ENCODE results near the gene IL21R. TPM values are rescaled to one million over a fixed set of nuclear protein-coding genes. Genes with fewer than 3 reads are reported as not detected.

IL21R gene
- total RNA-seq, 3 donors from 2014 or later (not counting 1 experiment from before 2014, with no cell fraction given): 24.3 to 45.7 (median 26.5) TPM

DNA sequence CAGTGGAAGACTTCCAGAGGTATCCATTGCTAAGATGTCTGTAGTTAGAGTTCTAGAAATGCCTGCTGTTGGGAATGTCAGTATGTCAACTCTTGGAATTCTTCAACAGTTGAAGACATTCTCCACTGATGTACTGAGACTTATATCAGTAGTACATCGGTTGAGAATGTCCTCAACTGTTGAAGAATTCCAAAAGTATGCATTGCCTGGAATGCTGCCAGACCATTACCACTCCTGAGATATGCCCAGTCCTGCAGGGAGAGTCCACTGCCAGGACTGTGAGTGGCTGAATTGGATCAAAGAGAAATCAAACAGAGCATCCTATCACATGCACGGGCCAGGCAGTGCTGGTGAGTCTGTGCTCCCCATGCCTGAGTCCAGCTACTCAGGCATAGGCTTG is 42.0 kb downstream of the IL21R start:
- Histone ChIP-seq H3K4me1 (ENCODE audit: control insufficient read depth, insufficient read depth, low read length) (peaks cover 62% of the 10 kb centered on the region), H3K4me3 (ENCODE audit: low read length) (no peak overlapping the region), H3K36me3 (ENCODE audit: control insufficient read depth, insufficient read depth, low read length) (peaks cover 74% of the 10 kb centered on the region), H3K27ac (ENCODE audit: low read length) (no peak overlapping the region), H3K9me3 (ENCODE audit: control insufficient read depth, insufficient read depth, low read length) (peaks cover 3% of the 10 kb centered on the region), H3K27me3 (ENCODE audit: control insufficient read depth, insufficient read depth, low read length) (no peaks in the 10 kb centered on the region)
- no peaks in the 10 kb centered on the region for H3K27me3 Mint-ChIP-seq (ENCODE audit: low read depth in 2 of 2)
- WGBS (ENCODE audit: insufficient coverage): 97% methylated on average over 2 of the region's 2 CpGs
- H3K36me3 Mint-ChIP-seq: no peaks in the 10 kb centered on the region
- H3K9me3 Mint-ChIP-seq: no peaks in the 10 kb centered on the region
- TF ChIP-seq, protein P1, sequence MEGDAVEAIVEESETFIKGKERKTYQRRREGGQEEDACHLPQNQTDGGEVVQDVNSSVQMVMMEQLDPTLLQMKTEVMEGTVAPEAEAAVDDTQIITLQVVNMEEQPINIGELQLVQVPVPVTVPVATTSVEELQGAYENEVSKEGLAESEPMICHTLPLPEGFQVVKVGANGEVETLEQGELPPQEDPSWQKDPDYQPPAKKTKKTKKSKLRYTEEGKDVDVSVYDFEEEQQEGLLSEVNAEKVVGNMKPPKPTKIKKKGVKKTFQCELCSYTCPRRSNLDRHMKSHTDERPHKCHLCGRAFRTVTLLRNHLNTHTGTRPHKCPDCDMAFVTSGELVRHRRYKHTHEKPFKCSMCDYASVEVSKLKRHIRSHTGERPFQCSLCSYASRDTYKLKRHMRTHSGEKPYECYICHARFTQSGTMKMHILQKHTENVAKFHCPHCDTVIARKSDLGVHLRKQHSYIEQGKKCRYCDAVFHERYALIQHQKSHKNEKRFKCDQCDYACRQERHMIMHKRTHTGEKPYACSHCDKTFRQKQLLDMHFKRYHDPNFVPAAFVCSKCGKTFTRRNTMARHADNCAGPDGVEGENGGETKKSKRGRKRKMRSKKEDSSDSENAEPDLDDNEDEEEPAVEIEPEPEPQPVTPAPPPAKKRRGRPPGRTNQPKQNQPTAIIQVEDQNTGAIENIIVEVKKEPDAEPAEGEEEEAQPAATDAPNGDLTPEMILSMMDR (IDR thresholded peaks at IDR 0.05): no peak
- H3K4me3 Mint-ChIP-seq: no peak overlapping the region
- no peak for DNase-seq
- intact Hi-C loops (cut with micrococcal nuclease): no loop called here
- H3K27ac Mint-ChIP-seq: peak overlapping the region in 1 of 2 donors; percentile 98
- no peak for ATAC-seq
- H3K4me1 Mint-ChIP-seq: peaks cover 50 to 68% of the 10 kb centered on the region in 2 donors

- H3K4me1 ChIP-seq (ENCODE audit: control insufficient read depth, insufficient read depth, low read length): peaks cover 62% of the 10 kb centered on the region
- intact Hi-C loops (cut with micrococcal nuclease): no loop called here
- H3K27me3 Mint-ChIP-seq (ENCODE audit: low read depth in 2 of 2): no peaks in the 10 kb centered on the region
- H3K9me3 ChIP-seq (ENCODE audit: control insufficient read depth, insufficient read depth, low read length): peaks cover 3% of the 10 kb centered on the region
- H3K4me1 Mint-ChIP-seq: peaks cover 50 to 68% of the 10 kb centered on the region in 2 donors
- no peak overlapping the region for H3K27ac ChIP-seq (ENCODE audit: low read length)
- peaks cover 73% of the 10 kb centered on the region for H3K36me3 ChIP-seq (ENCODE audit: control insufficient read depth, insufficient read depth, low read length)
- H3K9me3 Mint-ChIP-seq: no peaks in the 10 kb centered on the region
- WGBS (ENCODE audit: insufficient coverage): 99% methylated on average over 5 of the region's 5 CpGs
- no peak overlapping the region for H3K4me3 Mint-ChIP-seq
- no peak for DNase-seq
- peak overlapping the region; percentile 90 to 98 for H3K27ac Mint-ChIP-seq
- H3K27me3 ChIP-seq (ENCODE audit: control insufficient read depth, insufficient read depth, low read length): no peaks in the 10 kb centered on the region
- ATAC-seq: no peak
- no peak overlapping the region for H3K4me3 ChIP-seq (ENCODE audit: low read length)
- H3K36me3 Mint-ChIP-seq: no peaks in the 10 kb centered on the region
- TF ChIP-seq, protein P1 (IDR thresholded peaks at IDR 0.05): no peak
Measured at GRCh38 chr16:27444470-27444869, 42.5 kb downstream of the IL21R start.

GRCh38 chr16:27445502-27446175 is 43.7 kb downstream of the IL21R start:
- Mint-ChIP-seq H3K4me1 (peaks cover 56 to 70% of the 10 kb centered on the region in 2 donors), H3K4me3 (peak overlapping the region; percentile 21), H3K36me3 (no peaks in the 10 kb centered on the region), H3K27ac (peak overlapping the region; percentile 90 to 98), H3K9me3 (no peaks in the 10 kb centered on the region), H3K27me3 (ENCODE audit: low read depth in 2 of 2) (no peaks in the 10 kb centered on the region)
- DNase-seq: no peak
- WGBS (ENCODE audit: insufficient coverage): 90% methylated on average over 11 of the region's 12 CpGs
- Histone ChIP-seq H3K27ac (ENCODE audit: low read length) (peak overlapping the region; percentile 98), H3K9me3 (ENCODE audit: control insufficient read depth, insufficient read depth, low read length) (peaks cover 3% of the 10 kb centered on the region), H3K36me3 (ENCODE audit: control insufficient read depth, insufficient read depth, low read length) (peaks cover 69% of the 10 kb centered on the region), H3K27me3 (ENCODE audit: control insufficient read depth, insufficient read depth, low read length) (no peaks in the 10 kb centered on the region), H3K4me1 (ENCODE audit: control insufficient read depth, insufficient read depth, low read length) (peaks cover 62% of the 10 kb centered on the region), H3K4me3 (ENCODE audit: low read length) (no peak overlapping the region)
- ATAC-seq: no peak
- TF ChIP-seq, protein P1 (IDR thresholded peaks at IDR 0.05): no peak
- intact Hi-C loops (cut with micrococcal nuclease): loop anchor here (1.0 to 2.0 kb wide), 2 partner anchors 43 to 131 kb away; partner anchors contain the start of gene IL21R
